Thyroid gland (tissue), 4 donors: Measurements from ENCODE around the gene SNX33.

Source experiments
- CTCF ChIP-seq, 6 experiments: fragments of 200-600 bp in 3 of 6; fragments of 450-650 bp in 3 of 6; sonication (generic) in 3 of 6; IDR thresholded peaks; one replicate each; pipeline ENCODE4 v1.5.1; 2016 to 2019; ENCODE audit warnings: antibody characterized with exemption in 6 of 6, mild to moderate bottlenecking in 2 of 6, inconsistent platforms in 1 of 6, moderate library complexity in 1 of 6
- POLR2A ChIP-seq, 2 donors: fragments of 450-650 bp; IDR thresholded peaks; one replicate each; pipeline ENCODE4 v1.6.1; 2017; ENCODE audit warnings: antibody characterized with exemption in 2 of 2, mild to moderate bottlenecking in 2 of 2, moderate library complexity in 1 of 2

- TF ChIP-seq POLR2A (IDR thresholded peaks at IDR 0.05) (no peak), CTCF (IDR thresholded peaks at IDR 0.05) (peak in 1 of 6 experiments; percentile 15)
Observed at GRCh38 chr15:75620841-75621391, 26.8 kb upstream of the SNX33 start.
